H9 (cell line): ENCODE measurements around the gene PAQR3. TPM values are rescaled to one million over a fixed set of nuclear protein-coding genes. Genes with fewer than 3 reads are reported as not detected.
A peak's percentile ranks its signal among the peaks of the same experiment; 100 is the strongest.

ENCODE experiments used
- DNase-seq: peaks from one replicate; pipeline ENCODE4 v3.0.0-alpha.2; 2017
- H2AFZ ChIP-seq: one replicate; pipeline ENCODE4 v1.6.1; 2013; ENCODE audit warnings: mild to moderate bottlenecking, low read length, control low read depth, moderate library complexity
- H2AK5ac ChIP-seq: 2 replicates; pipeline ENCODE4 v1.6.1; 2013; ENCODE audit warnings: low read length, control low read depth, mixed read lengths; ENCODE audit not compliant: insufficient read length
- H2BK120ac ChIP-seq: one replicate; pipeline ENCODE4 v1.6.1; 2013; ENCODE audit warnings: low read depth, mild to moderate bottlenecking, low read length, control low read depth, inconsistent platforms; ENCODE audit not compliant: poor library complexity, severe bottlenecking
- H2BK12ac ChIP-seq: 2 replicates; pipeline ENCODE4 v1.6.1; 2013; ENCODE audit warnings: low read length, control low read depth, mixed read lengths, low read depth; ENCODE audit not compliant: insufficient read length
- H2BK15ac ChIP-seq: 2 replicates; pipeline ENCODE4 v1.6.1; 2013; ENCODE audit warnings: low read depth, low read length, control low read depth
- H2BK20ac ChIP-seq: one replicate; pipeline ENCODE4 v1.6.1; 2013; ENCODE audit warnings: low read depth, mild to moderate bottlenecking, low read length, control low read depth, inconsistent platforms; ENCODE audit not compliant: poor library complexity, severe bottlenecking
- H2BK5ac ChIP-seq: 2 replicates; pipeline ENCODE4 v1.6.1; 2013; ENCODE audit warnings: low read length, control low read depth, mixed read lengths; ENCODE audit not compliant: insufficient read length
- H3K14ac ChIP-seq: 2 replicates; pipeline ENCODE4 v1.6.1; 2013; ENCODE audit warnings: low read length, control low read depth; ENCODE audit not compliant: insufficient read depth
- H3K18ac ChIP-seq: 2 replicates; pipeline ENCODE4 v1.6.1; 2013; ENCODE audit warnings: low read depth, mild to moderate bottlenecking, mixed read lengths, low read length, control low read depth; ENCODE audit not compliant: insufficient read length
- H3K23ac ChIP-seq: 2 replicates; pipeline ENCODE4 v1.6.1; 2013; ENCODE audit warnings: low read length, control low read depth, mixed read lengths, low read depth; ENCODE audit not compliant: insufficient read length
- H3K23me2 ChIP-seq: 2 replicates; pipeline ENCODE4 v1.6.1; 2013; ENCODE audit warnings: low read depth, mild to moderate bottlenecking, mixed read lengths, low read length, control low read depth; ENCODE audit not compliant: insufficient read length, poor library complexity, severe bottlenecking
- H3K27ac ChIP-seq: 2 replicates; pipeline ENCODE4 v1.5.1; 2013; ENCODE audit warnings: low read length, control low read depth, mixed read lengths, low read depth; ENCODE audit not compliant: insufficient read length
- H3K27me3 ChIP-seq: 2 replicates; pipeline ENCODE4 v1.6.1; 2013; ENCODE audit warnings: low read length, control low read depth, inconsistent platforms; ENCODE audit not compliant: insufficient read depth
- H3K4ac ChIP-seq: 2 replicates; pipeline ENCODE4 v1.6.1; 2013; ENCODE audit warnings: low read depth, mild to moderate bottlenecking, control low read depth, inconsistent platforms, low read length, moderate library complexity
- H3K4me1 ChIP-seq: 2 replicates; pipeline ENCODE4 v1.6.1; 2013; ENCODE audit warnings: low read length, control low read depth, inconsistent platforms; ENCODE audit not compliant: insufficient read depth
- H3K4me2 ChIP-seq: 2 replicates; pipeline ENCODE4 v1.6.1; 2013; ENCODE audit warnings: low read length, control low read depth, mixed read lengths; ENCODE audit not compliant: insufficient read length, insufficient read depth
- H3K56ac ChIP-seq: 2 replicates; pipeline ENCODE4 v1.6.1; 2013; ENCODE audit warnings: low read depth, mild to moderate bottlenecking, mixed read lengths, low read length, control low read depth; ENCODE audit not compliant: insufficient read length
- H3K79me1 ChIP-seq: 2 replicates; pipeline ENCODE4 v1.6.1; 2013; ENCODE audit warnings: low read depth, mild to moderate bottlenecking, moderate library complexity, low read length, control low read depth, inconsistent platforms; ENCODE audit not compliant: insufficient read depth, poor library complexity, severe bottlenecking
- H3K79me2 ChIP-seq: 2 replicates; pipeline ENCODE4 v1.6.1; 2013; ENCODE audit warnings: low read length, control low read depth, inconsistent platforms; ENCODE audit not compliant: insufficient read depth
- H3K9ac ChIP-seq: 2 replicates; pipeline ENCODE4 v1.6.1; 2013; ENCODE audit warnings: low read length, control low read depth, mixed read lengths; ENCODE audit not compliant: insufficient read length; ENCODE audit errors: extremely low read depth
- H3K9me3 ChIP-seq: one replicate; pipeline ENCODE4 v1.6.1; 2013; ENCODE audit warnings: low read depth, low read length, inconsistent platforms; ENCODE audit not compliant: control insufficient read depth
- H3T11ph ChIP-seq: one replicate; pipeline ENCODE4 v1.6.1; 2013; ENCODE audit warnings: mild to moderate bottlenecking, low read length, control low read depth, inconsistent platforms
- H4K20me1 ChIP-seq: one replicate; pipeline ENCODE4 v1.6.1; 2013; ENCODE audit not compliant: control insufficient read depth, insufficient read length, insufficient read depth
- H4K5ac ChIP-seq: 2 replicates; pipeline ENCODE4 v1.6.1; 2013; ENCODE audit warnings: low read depth, mild to moderate bottlenecking, mixed read lengths, low read length, control low read depth; ENCODE audit not compliant: insufficient read length
- H4K8ac ChIP-seq: replicated peaks from 2 replicates; pipeline ENCODE4 v1.6.1; 2013; ENCODE audit warnings: low read length, control low read depth, mixed read lengths, low read depth; ENCODE audit not compliant: insufficient read length
- H4K91ac ChIP-seq: 2 replicates; pipeline ENCODE4 v1.6.1; 2013; ENCODE audit warnings: low read depth, mild to moderate bottlenecking, moderate library complexity, mixed read lengths, low read length, control low read depth; ENCODE audit not compliant: insufficient read length
- H3K27ac Mint-ChIP-seq, 3 experiments: 2 replicates in 2 of 3; 3 replicates in 1 of 3; pipeline ENCODE4 v1.8.0; 2020 to 2021; ENCODE audit warnings: mixed read lengths in 3 of 3, mild to moderate bottlenecking in 1 of 3, moderate library complexity in 1 of 3
- H3K27me3 Mint-ChIP-seq: 2 replicates; pipeline ENCODE4 v1.8.0; 2021; ENCODE audit warnings: low read depth, mild to moderate bottlenecking, moderate library complexity, mixed read lengths
- H3K36me3 Mint-ChIP-seq, 3 experiments: 2 replicates in 2 of 3; 3 replicates in 1 of 3; pipeline ENCODE4 v1.8.0; 2020 to 2021; ENCODE audit warnings: low read depth in 3 of 3, mixed read lengths in 3 of 3; ENCODE audit not compliant: insufficient read depth in 1 of 3
- H3K4me1 Mint-ChIP-seq, 2 experiments: 2 replicates each; pipeline ENCODE4 v1.8.0; 2020; ENCODE audit warnings: mixed read lengths in 2 of 2
- H3K4me3 Mint-ChIP-seq, 2 experiments: 2 replicates in 1 of 2; 3 replicates in 1 of 2; pipeline ENCODE4 v1.8.0; 2020 to 2021; ENCODE audit warnings: mild to moderate bottlenecking in 2 of 2, mixed read lengths in 2 of 2, moderate library complexity in 1 of 2
- H3K9me3 Mint-ChIP-seq, 2 experiments: 2 replicates in 1 of 2; 3 replicates in 1 of 2; pipeline ENCODE4 v1.8.0; 2020; ENCODE audit warnings: mild to moderate bottlenecking in 2 of 2, mixed read lengths in 2 of 2, moderate library complexity in 1 of 2
- WGBS: extraction: QIAGEN DNeasy Blood & Tissue Kit; methylation state at CpG from one replicate; pipeline ENCODE4 v1.1.7; 2013; ENCODE audit warnings: missing lambda C conversion rate, low lambda C conversion rate, mixed read lengths; ENCODE audit not compliant: insufficient read length; ENCODE audit errors: extremely low coverage; 5-methylcytosine and 5-hydroxymethylcytosine counted together
- total RNA-seq: library from RNA; stranded (reverse); gene quantifications from 2 replicates; pipeline ENCODE4 v1.2.1, GENCODE V29; 2021
- TF ChIP-seq, protein P1 (sequence below): fragments of 200-600 bp; sonication (generic); conservative IDR thresholded peaks from 3 replicates; pipeline ENCODE4 v1.8.0; 2021; ENCODE audit warnings: antibody characterized with exemption, mild to moderate bottlenecking

Gene PAQR3
- total RNA-seq, 1 experiment from 2014 or later, result 26.3 TPM

GRCh38 chr4:78939667-78940008 lies 400 bp upstream of the PAQR3 start:
- Histone ChIP-seq H3K79me1 (no peaks in the 10 kb centered on the region), H3K18ac (no peak overlapping the region), H3K27ac (no peak overlapping the region), H3K23me2 (peaks cover 6% of the 10 kb centered on the region), H2BK120ac (no peak overlapping the region), H3K79me2 (no peaks in the 10 kb centered on the region; the same call in 1 of the 2 replicates), H2BK5ac (no peak overlapping the region), H3K4ac (no peak overlapping the region), H3K4me1 (peaks cover 13% of the 10 kb centered on the region; the same call in 1 of the 2 replicates), H2AK5ac (no peak overlapping the region), H3K56ac (no peak overlapping the region), H2BK15ac (no peak overlapping the region), H4K5ac (no peak overlapping the region), H2BK12ac (no peak overlapping the region), H3K14ac (no peak overlapping the region), H3T11ph (no peak overlapping the region), H3K23ac (no peak overlapping the region), H3K9ac (peak overlapping the region; percentile 25), H2AFZ (no peak overlapping the region), H4K20me1 (no peaks in the 10 kb centered on the region), H4K91ac (no peak overlapping the region), H4K8ac (no peak overlapping the region), H3K4me2 (peak overlapping the region; percentile 78), H3K27me3 (no peaks in the 10 kb centered on the region; the same call in 1 of the 2 replicates), H2BK20ac (no peak overlapping the region), H3K9me3 (no peaks in the 10 kb centered on the region)
- Mint-ChIP-seq H3K4me1 (peaks cover 33 to 35% of the 10 kb centered on the region in 2 experiments), H3K27ac (no peak overlapping the region), H3K9me3 (no peaks in the 10 kb centered on the region), H3K27me3 (peaks cover 34% of the 10 kb centered on the region), H3K36me3 (no peaks in the 10 kb centered on the region; a peak in 2 of 7 replicates), H3K4me3 (peak overlapping the region; percentile 57 to 79)
- WGBS, result no CpG with 5 or more reads among the region's 9 CpGs
- TF ChIP-seq, protein P1, sequence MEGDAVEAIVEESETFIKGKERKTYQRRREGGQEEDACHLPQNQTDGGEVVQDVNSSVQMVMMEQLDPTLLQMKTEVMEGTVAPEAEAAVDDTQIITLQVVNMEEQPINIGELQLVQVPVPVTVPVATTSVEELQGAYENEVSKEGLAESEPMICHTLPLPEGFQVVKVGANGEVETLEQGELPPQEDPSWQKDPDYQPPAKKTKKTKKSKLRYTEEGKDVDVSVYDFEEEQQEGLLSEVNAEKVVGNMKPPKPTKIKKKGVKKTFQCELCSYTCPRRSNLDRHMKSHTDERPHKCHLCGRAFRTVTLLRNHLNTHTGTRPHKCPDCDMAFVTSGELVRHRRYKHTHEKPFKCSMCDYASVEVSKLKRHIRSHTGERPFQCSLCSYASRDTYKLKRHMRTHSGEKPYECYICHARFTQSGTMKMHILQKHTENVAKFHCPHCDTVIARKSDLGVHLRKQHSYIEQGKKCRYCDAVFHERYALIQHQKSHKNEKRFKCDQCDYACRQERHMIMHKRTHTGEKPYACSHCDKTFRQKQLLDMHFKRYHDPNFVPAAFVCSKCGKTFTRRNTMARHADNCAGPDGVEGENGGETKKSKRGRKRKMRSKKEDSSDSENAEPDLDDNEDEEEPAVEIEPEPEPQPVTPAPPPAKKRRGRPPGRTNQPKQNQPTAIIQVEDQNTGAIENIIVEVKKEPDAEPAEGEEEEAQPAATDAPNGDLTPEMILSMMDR, result no peak
- DNase-seq, result no peak
